Measurements from ENCODE around the gene RAP2C.

DNA sequence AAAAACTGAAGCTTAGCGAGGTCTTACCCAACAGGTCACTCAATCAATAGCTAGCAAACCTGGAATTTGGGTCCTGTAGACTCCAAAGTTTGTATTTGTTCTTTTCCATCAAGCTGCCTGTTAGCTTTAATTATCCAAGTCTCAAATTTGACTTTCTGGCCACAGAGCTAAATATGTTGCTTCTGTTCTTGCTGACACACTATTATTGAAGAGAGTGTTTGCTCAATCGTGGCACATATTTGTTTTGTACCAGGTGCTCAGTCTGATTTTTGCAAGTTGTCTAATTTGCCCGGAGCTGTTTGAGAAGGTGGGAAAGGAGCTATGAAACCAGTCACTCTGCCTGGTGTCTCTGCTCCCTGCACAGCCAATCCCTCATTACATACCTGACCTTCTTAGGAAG is 49.7 kb downstream of the RAP2C start:
- TF ChIP-seq POLR2A (IDR thresholded peaks at IDR 0.05), result no peak
- TF ChIP-seq POLR2AphosphoS5 (IDR thresholded peaks at IDR 0.05; ENCODE audit: insufficient read depth in 1 of 2, low read depth in 1 of 2), result no peak
